ENCODE results near the gene FOXN1. TPM values are rescaled to one million over a fixed set of nuclear protein-coding genes. Genes with fewer than 3 reads are reported as not detected.

The FOXN1 gene
- total RNA-seq, 1 experiment from 2014 or later: not detected

- ATAC-seq (no peak), DNase-seq (ENCODE audit: low spot score) (no peak)
- no peak overlapping the region for H3K4me3 Mint-ChIP-seq
- H3K27me3 Mint-ChIP-seq (ENCODE audit: low read depth): no peaks in the 10 kb centered on the region
- POLR2A ChIA-PET: no interaction called here
- H3K9me3 Mint-ChIP-seq: no peaks in the 10 kb centered on the region
- peaks cover 32% of the 10 kb centered on the region for H3K4me1 Mint-ChIP-seq
- no peak for TF ChIP-seq TEAD4 (CRISPR knock-in tag; IDR thresholded peaks at IDR 0.05)
- TF ChIP-seq ZNF416 (CRISPR knock-in tag; IDR thresholded peaks at IDR 0.05): no peak
- TF ChIP-seq NFE2L1 (CRISPR knock-in tag; IDR thresholded peaks at IDR 0.05): no peak
- TF ChIP-seq CBFB (CRISPR knock-in tag; IDR thresholded peaks at IDR 0.05; ENCODE audit: low read depth): no peak
- TF ChIP-seq JAZF1 (CRISPR knock-in tag; IDR thresholded peaks at IDR 0.05): no peak
- no peak for TF ChIP-seq AR (CRISPR knock-in tag; IDR thresholded peaks at IDR 0.05)
- no peak for TF ChIP-seq PRRX2 (CRISPR knock-in tag; IDR thresholded peaks at IDR 0.05)
- TF ChIP-seq, protein P1, sequence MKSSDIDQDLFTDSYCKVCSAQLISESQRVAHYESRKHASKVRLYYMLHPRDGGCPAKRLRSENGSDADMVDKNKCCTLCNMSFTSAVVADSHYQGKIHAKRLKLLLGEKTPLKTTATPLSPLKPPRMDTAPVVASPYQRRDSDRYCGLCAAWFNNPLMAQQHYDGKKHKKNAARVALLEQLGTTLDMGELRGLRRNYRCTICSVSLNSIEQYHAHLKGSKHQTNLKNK (CRISPR knock-in tag; IDR thresholded peaks at IDR 0.05): no peak
- TF ChIP-seq MYBL2 (CRISPR knock-in tag; IDR thresholded peaks at IDR 0.05): no peak
- no peak for TF ChIP-seq ESRRA (CRISPR knock-in tag; IDR thresholded peaks at IDR 0.05; ENCODE audit: borderline replicate concordance)
- TF ChIP-seq, protein P2, sequence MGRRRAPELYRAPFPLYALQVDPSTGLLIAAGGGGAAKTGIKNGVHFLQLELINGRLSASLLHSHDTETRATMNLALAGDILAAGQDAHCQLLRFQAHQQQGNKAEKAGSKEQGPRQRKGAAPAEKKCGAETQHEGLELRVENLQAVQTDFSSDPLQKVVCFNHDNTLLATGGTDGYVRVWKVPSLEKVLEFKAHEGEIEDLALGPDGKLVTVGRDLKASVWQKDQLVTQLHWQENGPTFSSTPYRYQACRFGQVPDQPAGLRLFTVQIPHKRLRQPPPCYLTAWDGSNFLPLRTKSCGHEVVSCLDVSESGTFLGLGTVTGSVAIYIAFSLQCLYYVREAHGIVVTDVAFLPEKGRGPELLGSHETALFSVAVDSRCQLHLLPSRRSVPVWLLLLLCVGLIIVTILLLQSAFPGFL (CRISPR knock-in tag; IDR thresholded peaks at IDR 0.05; ENCODE audit: borderline replicate concordance): no peak
- TF ChIP-seq ZNF121 (CRISPR knock-in tag; IDR thresholded peaks at IDR 0.05): no peak
- CTCF ChIA-PET: interaction anchor here (0.7 to 5.2 kb wide), 11 partner anchors 13 to 131 kb away, joined by 3 to 26 read pairs (median 4); partner anchors contain the start of genes ALDOC, BLTP2 and PIGS
- no peak overlapping the region for H3K27ac Mint-ChIP-seq
- H3K36me3 Mint-ChIP-seq: no peaks in the 10 kb centered on the region
These were observed 41.0 kb downstream of the FOXN1 start for GRCh38 chr17:28547096-28547622.

DNA sequence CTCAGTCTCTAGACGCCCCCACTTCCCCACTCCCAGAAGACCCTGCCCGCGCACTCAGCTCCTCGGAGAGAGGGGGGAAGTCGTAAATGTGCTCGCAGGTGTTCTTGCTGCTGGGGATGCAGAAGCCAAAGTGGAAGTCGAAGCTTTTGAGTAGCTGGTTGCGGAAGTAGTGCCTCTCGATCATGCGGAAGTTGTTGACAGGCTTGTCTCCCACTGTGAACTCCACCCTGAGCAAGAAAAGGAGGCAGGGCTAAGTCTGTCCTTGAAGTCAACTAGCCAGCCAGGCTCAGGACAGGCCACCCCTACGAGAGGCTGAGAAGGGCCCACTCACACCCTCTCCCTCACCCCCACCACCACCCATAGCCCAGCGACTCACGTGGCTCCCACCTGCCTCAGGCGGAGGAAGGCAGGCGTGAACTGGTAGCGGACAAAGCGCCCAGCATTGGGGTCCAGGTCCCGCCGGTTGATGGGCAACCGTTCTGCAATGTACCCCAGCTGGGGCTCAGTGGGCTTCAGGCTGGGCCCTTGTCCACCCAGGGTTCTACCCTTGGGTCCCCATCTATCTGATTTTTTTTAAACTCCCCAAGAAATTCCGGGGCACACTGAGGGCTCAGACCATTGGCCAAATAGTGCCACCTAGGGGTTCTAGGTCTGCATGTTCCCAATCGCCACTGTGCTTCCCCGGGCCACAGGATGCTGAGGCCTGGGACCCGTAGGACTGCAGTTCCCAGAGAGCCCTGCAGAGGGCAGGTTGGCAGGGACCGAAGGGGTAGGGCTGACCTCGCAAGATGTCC is 41.7 kb downstream of the FOXN1 start:
- peak; percentile 70 for ATAC-seq

More for the DNA sequence above, 41.7 kb downstream of the FOXN1 start:
- no peaks in the 10 kb centered on the region for H3K27me3 Mint-ChIP-seq (ENCODE audit: low read depth)
- ChIA-PET CTCF (interaction anchor here (0.6 to 5.2 kb wide), 16 partner anchors 13 to 213 kb away, joined by 3 to 26 read pairs (median 4); partner anchors contain the start of genes ALDOC, BLTP2, IFT20 and PIGS), POLR2A (no interaction called here)
- H3K4me3 Mint-ChIP-seq: no peak overlapping the region
- no peak overlapping the region for H3K27ac Mint-ChIP-seq
- TF ChIP-seq FOXP1 (CRISPR knock-in tag; IDR thresholded peaks at IDR 0.05; ENCODE audit: borderline replicate concordance) (0 out of 2 replicates have a peak, but pooled peaks have one; percentile 35), CTCF (IDR thresholded peaks at IDR 0.05) (peak; percentile 92), SMAD4 (CRISPR knock-in tag; IDR thresholded peaks at IDR 0.05) (no peak)
- DNase-seq (ENCODE audit: low spot score): peak; percentile 93
- no peaks in the 10 kb centered on the region for H3K9me3 Mint-ChIP-seq
- no peaks in the 10 kb centered on the region for H3K36me3 Mint-ChIP-seq
- H3K4me1 Mint-ChIP-seq: peaks cover 34% of the 10 kb centered on the region

Measured in WTC11 (cell line).